OCI-M1 (cell line): Measurements from ENCODE around the gene STXBP4.
A peak's percentile ranks its signal among the peaks of the same experiment; 100 is the strongest.
"Not testable (repeated sequence)": the region's sequence is repeated elsewhere in the genome, so short reads cannot be mapped to it uniquely, and the experiment has no call there.

ENCODE experiments used
- DNase-seq: peaks from one replicate; lab custom pipeline; 2025; lab: John Stamatoyannopoulos, UW

The STXBP4 gene

GRCh38 chr17:55057184-55057583, 88.6 kb downstream of the STXBP4 start:
- no peak for DNase-seq

DNA sequence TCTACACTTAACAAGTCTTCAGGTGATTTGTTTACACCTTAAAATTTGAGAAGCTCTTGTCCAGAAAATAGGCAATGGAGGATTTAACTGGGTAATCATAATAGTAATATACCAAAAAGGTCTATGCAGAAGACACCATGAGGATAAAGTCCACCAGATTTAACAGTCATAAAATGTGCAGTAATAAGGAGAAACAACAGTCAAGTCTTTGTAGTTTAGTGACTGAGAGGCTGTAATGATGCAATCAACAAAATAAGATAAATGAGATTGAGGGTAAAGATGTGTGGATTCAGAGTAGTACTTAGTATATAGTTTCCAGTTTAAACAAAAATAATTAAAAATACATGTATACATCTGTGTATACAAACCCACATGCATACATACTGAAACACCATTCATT, 91.2 kb downstream of the STXBP4 start:
- DNase-seq: no peak

DNA sequence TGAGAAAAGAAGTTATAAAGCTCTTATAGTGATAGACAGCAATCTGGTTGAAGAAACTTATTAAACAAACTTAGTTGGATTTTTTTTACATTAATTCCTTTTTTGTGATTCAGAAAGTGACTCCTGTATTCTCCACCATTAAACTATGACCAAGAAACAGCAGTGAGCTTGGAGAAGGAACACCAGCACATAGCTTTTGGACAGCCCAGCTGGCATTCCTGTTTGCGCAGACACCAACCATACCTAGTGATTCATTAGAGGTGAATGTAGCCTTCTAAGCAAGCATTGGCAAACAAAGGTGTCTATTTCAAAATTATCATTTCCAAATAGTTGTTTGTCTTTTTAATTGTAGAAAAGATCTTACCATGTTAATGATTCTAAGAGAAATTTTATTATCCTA, 94.4 kb downstream of the STXBP4 start:
- no peak for DNase-seq

DNA sequence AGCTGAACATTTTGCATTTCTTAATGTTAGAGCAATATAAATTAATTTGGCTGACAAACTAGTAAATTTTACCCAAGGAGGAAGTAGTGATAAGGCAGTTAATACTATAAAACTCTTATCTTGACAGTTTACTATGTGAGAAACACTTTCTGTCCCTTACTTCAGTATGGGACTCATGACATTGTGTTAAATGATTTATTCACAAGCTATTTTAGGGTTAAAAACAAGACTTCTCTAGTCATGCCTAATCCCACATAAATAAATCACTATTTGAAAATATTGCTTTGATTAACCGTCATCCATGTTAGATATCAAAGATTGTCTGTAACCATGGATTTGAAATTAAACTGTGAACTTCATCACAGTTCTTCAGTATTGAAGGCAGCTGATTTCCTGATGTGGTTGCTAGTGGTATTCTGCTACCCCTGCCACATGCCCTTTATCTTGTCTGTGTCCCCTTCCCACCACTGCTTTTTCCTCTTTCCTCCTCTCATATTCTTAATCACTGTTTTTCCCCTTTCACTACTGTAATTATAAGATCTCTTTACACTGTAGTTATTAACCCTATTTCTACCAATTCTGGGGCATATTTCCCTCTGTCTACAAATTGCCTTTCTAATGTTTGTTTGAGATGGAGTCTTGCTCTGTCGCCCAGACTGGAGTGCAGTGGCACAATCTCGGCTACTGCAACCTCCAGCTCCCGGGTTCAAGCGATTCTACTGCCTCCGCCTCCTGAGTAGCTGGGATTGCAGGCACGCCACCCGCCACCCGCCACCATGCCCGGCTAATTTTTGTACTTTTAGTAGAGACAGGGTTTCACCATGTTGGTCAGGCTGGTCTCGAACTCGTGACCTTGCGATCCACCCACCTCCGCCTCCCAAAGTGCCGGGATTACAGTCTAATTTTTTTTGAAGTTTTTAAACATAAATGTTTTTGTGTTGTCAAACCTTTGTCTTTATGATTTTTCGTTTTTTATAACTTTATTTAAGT, 95.6 kb downstream of the STXBP4 start:
- peak; percentile 18 for DNase-seq

GRCh38 chr17:55067697-55068439, 99.3 kb downstream of the STXBP4 start:
- DNase-seq: peak; percentile 64

DNA sequence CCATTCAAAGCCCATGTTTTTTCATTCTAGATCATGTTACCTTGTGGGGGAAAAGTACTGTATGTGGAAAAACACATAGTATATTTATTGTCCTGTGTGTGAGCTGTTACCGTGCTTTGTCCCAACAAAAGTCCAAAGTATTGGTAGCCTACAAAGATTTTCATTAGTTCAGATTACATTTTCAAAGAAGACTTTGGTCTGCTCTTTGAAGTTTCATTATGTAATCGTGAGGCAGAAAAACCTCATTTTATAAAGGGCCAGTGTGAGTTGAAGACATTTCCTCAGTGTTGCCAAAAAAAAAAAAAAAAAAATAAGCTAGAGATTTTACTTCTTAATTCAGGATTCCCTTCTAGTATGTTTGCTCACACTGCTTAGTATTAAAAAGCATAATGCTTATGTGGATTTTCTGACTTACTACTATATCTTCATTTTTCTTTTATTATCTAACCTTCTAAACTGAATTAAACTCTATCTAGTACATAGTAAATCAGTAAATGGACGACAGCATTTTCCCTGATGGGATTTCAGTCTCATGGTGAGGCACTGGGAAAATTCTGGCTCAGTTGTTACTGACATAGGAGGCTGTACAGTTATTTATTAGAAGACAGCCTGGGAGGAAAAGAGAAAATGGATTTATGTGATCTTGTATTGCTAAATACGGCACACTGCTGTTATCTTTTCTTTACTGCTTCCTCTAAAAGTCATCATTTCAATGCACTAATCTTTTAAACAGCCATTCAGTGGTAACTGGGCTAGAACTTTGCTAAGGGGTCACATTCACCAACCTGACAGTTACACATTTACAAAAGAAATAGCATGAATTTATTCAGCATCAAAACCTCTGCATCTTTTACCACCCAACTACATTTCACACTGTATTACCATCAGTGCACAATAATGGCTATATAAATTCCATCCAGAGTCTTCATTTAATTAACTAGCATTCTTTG, 100.6 kb downstream of the STXBP4 start:
- DNase-seq: peak; percentile 55

DNA sequence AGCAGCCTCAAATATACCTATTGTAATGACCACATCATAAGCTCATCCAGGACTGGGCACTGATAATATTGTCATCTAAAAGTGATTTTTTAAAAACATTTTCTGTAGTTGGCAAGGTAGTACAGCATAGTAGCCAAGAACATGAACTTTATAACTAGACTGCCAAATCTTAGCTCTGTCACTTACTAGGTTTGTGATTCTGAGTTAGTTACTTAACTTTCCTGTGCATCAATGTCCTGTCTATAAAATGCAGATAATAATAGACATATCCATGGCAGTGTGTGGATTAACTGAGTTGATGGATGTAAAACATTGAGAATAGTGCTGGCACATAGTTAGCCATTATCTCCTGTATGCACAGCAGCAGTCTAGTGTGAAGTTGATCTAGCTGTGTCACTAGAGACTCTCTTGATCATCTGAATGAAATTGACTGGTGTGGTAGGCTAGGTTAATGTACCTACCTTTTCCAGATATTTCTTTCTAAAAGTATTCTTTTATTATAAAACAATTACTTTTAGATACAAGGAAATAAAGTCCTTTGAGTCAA, 101.5 kb downstream of the STXBP4 start:
- DNase-seq: no peak

- no peak for DNase-seq
Measured at GRCh38 chr17:55072898-55073297, 104.3 kb downstream of the STXBP4 start.

- not testable (repeated sequence) for DNase-seq
Measured at GRCh38 chr17:55073467-55073866, 104.9 kb downstream of the STXBP4 start.

- DNase-seq: no peak
Measured at GRCh38 chr17:55081559-55081958, 113.0 kb downstream of the STXBP4 start.

- DNase-seq: peak; percentile 93
Measured at GRCh38 chr17:55086635-55087058, 118.1 kb downstream of the STXBP4 start.

GRCh38 chr17:55089256-55089655, 120.7 kb downstream of the STXBP4 start:
- DNase-seq: no peak

DNA sequence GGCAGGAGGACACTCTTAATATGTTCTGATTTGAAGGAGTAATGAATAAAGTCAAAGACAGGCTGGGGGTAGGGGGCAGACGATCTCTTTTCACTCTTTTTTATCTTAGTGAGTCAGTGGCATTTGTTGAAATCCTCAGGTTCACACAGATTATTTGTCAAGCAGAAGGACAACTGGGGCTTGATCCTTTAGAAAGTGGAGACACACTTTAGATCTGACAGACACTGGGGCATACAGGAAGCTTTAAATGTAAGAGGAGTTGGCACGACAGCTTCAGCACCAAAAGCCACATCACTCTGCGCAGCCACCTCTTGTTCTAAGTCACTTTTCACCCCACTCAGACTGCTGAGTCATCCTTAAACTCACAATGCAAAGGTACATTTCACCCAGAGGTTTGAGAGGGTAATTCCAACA, 121.5 kb downstream of the STXBP4 start:
- peak; percentile 61 for DNase-seq

- no peak for DNase-seq
Measured at GRCh38 chr17:55093353-55093752, 124.8 kb downstream of the STXBP4 start.

DNA sequence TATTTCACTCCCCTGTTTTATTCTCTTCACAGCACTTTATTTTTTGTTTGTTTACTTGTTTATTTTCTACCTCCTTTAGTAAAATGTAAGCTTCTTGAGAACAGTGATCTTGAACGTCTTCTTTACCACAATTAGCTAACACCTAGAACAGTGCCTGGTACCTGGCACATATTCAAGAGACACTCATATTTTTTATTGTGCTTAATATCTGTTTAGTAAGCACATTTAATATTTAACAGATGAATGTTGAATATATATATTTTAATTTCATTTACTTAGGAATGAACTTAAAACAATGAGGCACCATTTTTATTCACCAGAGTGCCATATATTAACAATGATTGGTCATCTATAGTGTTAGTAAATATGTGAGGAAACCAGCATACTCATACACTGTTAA, 130.2 kb downstream of the STXBP4 start:
- DNase-seq: no peak

GRCh38 chr17:55110521-55110920, 142.0 kb downstream of the STXBP4 start:
- no peak for DNase-seq

- no peak for DNase-seq
Measured at GRCh38 chr17:55114283-55114682, 145.7 kb downstream of the STXBP4 start.

DNA sequence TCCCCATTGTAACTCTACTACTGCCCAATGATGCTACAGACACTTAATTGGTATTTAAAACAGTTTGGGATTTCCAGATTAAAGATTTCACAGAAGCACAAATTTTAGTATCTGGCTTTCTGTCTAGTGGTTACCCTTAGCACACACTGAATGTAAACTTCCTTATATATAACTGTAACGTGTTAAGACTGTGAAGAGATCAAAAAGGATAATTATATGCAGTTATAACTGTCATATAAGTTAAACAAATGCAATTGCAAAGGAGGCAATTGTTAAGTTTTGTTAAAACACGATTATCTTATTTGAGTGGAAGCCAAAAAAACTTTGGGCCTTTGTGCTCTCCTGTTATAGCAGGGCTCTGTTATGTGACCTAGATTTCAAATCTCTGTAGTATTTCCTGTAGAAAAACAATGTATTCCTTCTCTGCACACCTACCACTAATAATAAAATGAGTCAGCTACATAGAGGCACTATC, 147.9 kb downstream of the STXBP4 start:
- DNase-seq: no peak

- DNase-seq: no peak
Measured at GRCh38 chr17:55117164-55117563, 148.6 kb downstream of the STXBP4 start.

DNA sequence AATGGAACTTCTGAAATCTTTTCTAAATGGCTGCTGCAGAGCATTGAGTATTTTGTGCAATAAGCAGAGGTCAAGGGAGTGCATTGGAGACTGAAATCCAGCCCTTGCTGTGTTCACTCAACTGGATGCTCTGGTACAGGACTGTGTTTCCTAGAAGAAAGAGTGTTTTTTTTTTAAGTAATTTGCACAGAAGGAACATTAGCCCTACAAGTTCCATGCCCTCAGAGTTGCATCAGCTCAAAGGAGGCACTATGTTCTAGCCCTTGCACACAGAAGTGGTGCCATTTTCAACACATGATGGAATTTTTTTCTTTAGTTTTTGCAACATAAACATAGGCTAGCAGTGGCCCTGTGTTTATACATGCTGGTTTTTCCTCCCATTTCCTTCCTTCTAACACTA, 152.1 kb downstream of the STXBP4 start:
- no peak for DNase-seq

GRCh38 chr17:55121268-55121667, 152.7 kb downstream of the STXBP4 start:
- no peak for DNase-seq
